GM12864 (cell line): ENCODE data around the gene RNF150.

ENCODE experiments used
- DNase-seq: peaks from one replicate; pipeline ENCODE4 v3.0.0-alpha.2; 2011; ENCODE audit warnings: low read depth
- H3K4me3 ChIP-seq: 2 replicates; pipeline ENCODE4 v1.5.1; 2011; ENCODE audit warnings: mild to moderate bottlenecking, low read depth, low read length, control low read depth
- CTCF ChIP-seq: IDR thresholded peaks from 2 replicates; pipeline ENCODE4 v1.5.1; 2011; ENCODE audit warnings: low read depth, mild to moderate bottlenecking, moderate library complexity, low read length, control low read depth, inconsistent platforms; ENCODE audit errors: missing control alignments

The RNF150 gene

GRCh38 chr4:140924761-140925392 lies 208.4 kb downstream of the RNF150 start:
- TF ChIP-seq CTCF: no peak
- no peak overlapping the region for H3K4me3 ChIP-seq
- DNase-seq: no peak

- H3K4me3 ChIP-seq: no peak overlapping the region
- no peak for TF ChIP-seq CTCF
- DNase-seq: no peak
These were observed 226.0 kb downstream of the RNF150 start for GRCh38 chr4:140906993-140907962.

GRCh38 chr4:140904904-140905303 lies 228.4 kb downstream of the RNF150 start:
- TF ChIP-seq CTCF: no peak
- DNase-seq: no peak
- no peak overlapping the region for H3K4me3 ChIP-seq

GRCh38 chr4:140903522-140904475 lies 229.5 kb downstream of the RNF150 start:
- DNase-seq: no peak
- no peak for TF ChIP-seq CTCF
- no peak overlapping the region for H3K4me3 ChIP-seq

- TF ChIP-seq CTCF: no peak
- H3K4me3 ChIP-seq: no peak overlapping the region
- DNase-seq: no peak
These were observed 231.4 kb downstream of the RNF150 start for GRCh38 chr4:140901736-140902336.

GRCh38 chr4:140893939-140894338 lies 239.3 kb downstream of the RNF150 start:
- H3K4me3 ChIP-seq: no peak overlapping the region
- DNase-seq: no peak
- no peak for TF ChIP-seq CTCF
